GM12878 (cell line): ENCODE data around the gene CABP7. TPM values are rescaled to one million over a fixed set of nuclear protein-coding genes. Genes with fewer than 3 reads are reported as not detected.

Experiments
- ATF2 ChIP-seq: IDR thresholded peaks from 2 replicates; pipeline ENCODE4 v1.6.1; 2012; ENCODE audit warnings: low read length, inconsistent platforms
- ATF7 ChIP-seq: fragments of 450-650 bp; IDR thresholded peaks from 2 replicates; pipeline ENCODE4 v1.6.1; 2016; ENCODE audit warnings: low read depth, mild to moderate bottlenecking
- BHLHE40 ChIP-seq, 2 experiments: fragments of 450-650 bp in 1 of 2; IDR thresholded peaks; 2 replicates each; pipeline ENCODE4 v1.6.1; 2011 to 2017; ENCODE audit warnings: low read depth in 2 of 2, borderline replicate concordance in 1 of 2, improper control_type of control experiment in 1 of 2, low read length in 1 of 2, mild to moderate bottlenecking in 1 of 2
- CEBPB ChIP-seq, 2 experiments: fragments of 150-350 bp in 1 of 2; IDR thresholded peaks; 2 replicates each; pipeline ENCODE4 v1.6.1; 2012 to 2014; ENCODE audit warnings: low read depth in 2 of 2, low read length in 2 of 2, borderline replicate concordance in 1 of 2, inconsistent platforms in 1 of 2
- CREM ChIP-seq: IDR thresholded peaks from 2 replicates; pipeline ENCODE4 v1.6.1; 2014; ENCODE audit warnings: antibody characterized with exemption, low read depth
- ELK1 ChIP-seq: IDR thresholded peaks from 2 replicates; pipeline ENCODE4 v1.6.1; 2012; ENCODE audit warnings: low read depth, low read length, improper control_type of control experiment
- HDAC6 ChIP-seq: fragments of 200-600 bp; sonication (generic); IDR thresholded peaks from one replicate; pipeline ENCODE4 v1.8.0; 2017; ENCODE audit warnings: antibody characterized with exemption; ENCODE audit not compliant: unreplicated experiment
- HDGF ChIP-seq: fragments of 450-650 bp; IDR thresholded peaks from 2 replicates; pipeline ENCODE4 v1.6.1; 2016; ENCODE audit warnings: antibody characterized with exemption
- HSF1 ChIP-seq: fragments of 150-350 bp; IDR thresholded peaks from 2 replicates; pipeline ENCODE4 v1.6.1; 2014; ENCODE audit warnings: mild to moderate bottlenecking, low read depth, low read length
- IKZF1 ChIP-seq: fragments of 450-650 bp; conservative IDR thresholded peaks from 2 replicates; pipeline ENCODE4 v1.6.1; 2017; ENCODE audit warnings: antibody characterized with exemption, mild to moderate bottlenecking
- IRF3 ChIP-seq: fragments of 450-650 bp; IDR thresholded peaks from 2 replicates; pipeline ENCODE4 v1.6.1; 2014; ENCODE audit warnings: mild to moderate bottlenecking
- MEF2B ChIP-seq: fragments of 450-650 bp; IDR thresholded peaks from 2 replicates; pipeline ENCODE4 v1.6.1; 2018; ENCODE audit warnings: mild to moderate bottlenecking, moderate library complexity; ENCODE audit not compliant: partially characterized antibody, poor library complexity, severe bottlenecking
- NRF1 ChIP-seq: conservative IDR thresholded peaks from 2 replicates; pipeline ENCODE4 v1.6.1; 2011; ENCODE audit warnings: mild to moderate bottlenecking, low read depth, low read length, improper control_type of control experiment
- PML ChIP-seq: IDR thresholded peaks from 2 replicates; pipeline ENCODE4 v1.6.1; 2012; ENCODE audit warnings: low read length, inconsistent platforms
- POU2F2 ChIP-seq: IDR thresholded peaks from 3 replicates; pipeline ENCODE4 v1.6.1; 2011; ENCODE audit warnings: low read depth, mild to moderate bottlenecking, low read length, borderline replicate concordance
- RAD21 ChIP-seq: IDR thresholded peaks from 2 replicates; pipeline ENCODE4 v1.6.1; 2011; ENCODE audit warnings: mild to moderate bottlenecking, low read depth, low read length, moderate library complexity; ENCODE audit not compliant: insufficient read depth
- RB1 ChIP-seq: fragments of 450-650 bp; formaldehyde crosslinking; IDR thresholded peaks from 2 replicates; pipeline ENCODE4 v1.6.1; 2017; ENCODE audit warnings: mild to moderate bottlenecking, borderline replicate concordance
- SIN3A ChIP-seq: IDR thresholded peaks from 2 replicates; pipeline ENCODE4 v1.6.1; 2012; ENCODE audit warnings: low read depth, low read length, improper control_type of control experiment
- SUZ12 ChIP-seq: fragments of 200-600 bp; sonication (generic); IDR thresholded peaks from one replicate; pipeline ENCODE4 v1.6.1; 2018; ENCODE audit warnings: antibody characterized with exemption, mild to moderate bottlenecking; ENCODE audit not compliant: unreplicated experiment
- TAF1 ChIP-seq: IDR thresholded peaks from 2 replicates; pipeline ENCODE4 v1.6.1; 2011; ENCODE audit warnings: mild to moderate bottlenecking, low read depth, low read length, borderline replicate concordance
- ZBTB40 ChIP-seq: fragments of 450-650 bp; IDR thresholded peaks from 2 replicates; pipeline ENCODE4 v1.6.1; 2016; ENCODE audit warnings: mild to moderate bottlenecking, moderate library complexity, borderline replicate concordance
- polyA plus RNA-seq, 11 experiments: library from polyadenylated mRNA; depleted of rRNA in 4 of 11; unstranded in 6 of 11; stranded (reverse) in 5 of 11; fragments of >200 nt; fragmentation: Nextera tagmentation in 4 of 11; fragmentation: Illumina TruSeq in 1 of 11; extraction: Ambion mirVana in 4 of 11; extraction: Trizol in 1 of 11; gene quantifications; 1 replicate in 1 of 11; 2 replicates in 10 of 11; pipeline versions ENCODE4 v1.2.1 to v1.2.3, GENCODE V29; 2011 to 2016; ENCODE audit warnings: inconsistent platforms in 2 of 11, missing spikeins in 2 of 11, low read depth in 1 of 11
- total RNA-seq, 4 experiments: library from RNA; depleted of rRNA in 3 of 4; stranded (reverse); fragments of >200 nt in 3 of 4; fragmentation: Illumina TruSeq in 1 of 4; extraction: Trizol in 1 of 4; gene quantifications; 2 replicates each; pipeline versions ENCODE4 v1.2.1 to v1.2.3, GENCODE V29; 2013 to 2021

The CABP7 gene
- total and polyA plus RNA-seq, 10 of the 15 experiments (the other 5 are each of a cell fraction or from before 2014, with no cell fraction given) = 0.02 to 0.18 (median 0.05) TPM; not detected in 5

GRCh38 chr22:29766632-29767170 is 46.9 kb downstream of the CABP7 start, which contains the start of gene ZMAT5 (continued):
- TF ChIP-seq ELK1 = 0 out of 2 replicates have a peak, but pooled peaks have one; percentile 20
- peak; percentile 50; the same call in 1 of the 2 replicates for TF ChIP-seq SIN3A
- no peak for TF ChIP-seq IRF3
- peak; percentile 85; the same call in 1 of the 2 replicates for TF ChIP-seq PML
- 0 out of 4 replicates have a peak, but pooled peaks have one; percentile 5 to 12 for TF ChIP-seq BHLHE40 (IDR thresholded peaks at IDR 0.05; ENCODE audit: borderline replicate concordance in 1 of 2, low read depth in 2 of 2, low read length in 1 of 2)
- no peak for TF ChIP-seq NRF1
- TF ChIP-seq HSF1 = no peak
- no peak for TF ChIP-seq HDAC6
- no peak for TF ChIP-seq RAD21
- no peak for TF ChIP-seq RB1
- TF ChIP-seq HDGF = peak; percentile 79
- peak; percentile 50; the same call in 1 of the 3 replicates for TF ChIP-seq POU2F2
- no peak for TF ChIP-seq ATF2
- TF ChIP-seq SUZ12 = no peak
- TF ChIP-seq MEF2B = no peak
- no peak for TF ChIP-seq CEBPB (IDR thresholded peaks at IDR 0.05; ENCODE audit: borderline replicate concordance in 1 of 2, low read depth in 2 of 2, low read length in 2 of 2)
- peak; percentile 65; the same call in 1 of the 2 replicates for TF ChIP-seq TAF1
- TF ChIP-seq IKZF1 = peak; percentile 99
- TF ChIP-seq ZBTB40 = no peak
- TF ChIP-seq CREM = peak; percentile 94
- TF ChIP-seq ATF7 = no peak
- TF ChIP-seq, all 136 proteins: peak for 37
